ENCODE results near the gene CREB3L1.

CREB3L1 gene

DNA sequence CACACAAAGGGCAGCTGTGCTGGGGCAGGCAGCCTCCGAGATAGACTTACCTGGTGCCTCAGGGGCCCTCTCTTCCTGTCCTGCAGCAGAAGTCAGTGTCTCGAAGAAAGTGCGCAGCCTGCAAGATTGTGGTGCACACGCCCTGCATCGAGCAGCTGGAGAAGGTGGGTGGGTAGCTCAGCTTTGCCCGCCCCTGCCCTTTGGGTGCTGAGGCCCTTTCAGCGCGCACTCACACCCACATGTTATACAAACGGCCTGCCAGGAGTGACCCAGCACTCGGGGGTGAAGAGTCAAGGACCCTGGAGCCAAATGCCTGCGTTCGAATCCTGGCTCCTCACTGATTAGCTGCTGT lies 90.4 kb downstream of the CREB3L1 start:
- no peak for DNase-seq

DNA sequence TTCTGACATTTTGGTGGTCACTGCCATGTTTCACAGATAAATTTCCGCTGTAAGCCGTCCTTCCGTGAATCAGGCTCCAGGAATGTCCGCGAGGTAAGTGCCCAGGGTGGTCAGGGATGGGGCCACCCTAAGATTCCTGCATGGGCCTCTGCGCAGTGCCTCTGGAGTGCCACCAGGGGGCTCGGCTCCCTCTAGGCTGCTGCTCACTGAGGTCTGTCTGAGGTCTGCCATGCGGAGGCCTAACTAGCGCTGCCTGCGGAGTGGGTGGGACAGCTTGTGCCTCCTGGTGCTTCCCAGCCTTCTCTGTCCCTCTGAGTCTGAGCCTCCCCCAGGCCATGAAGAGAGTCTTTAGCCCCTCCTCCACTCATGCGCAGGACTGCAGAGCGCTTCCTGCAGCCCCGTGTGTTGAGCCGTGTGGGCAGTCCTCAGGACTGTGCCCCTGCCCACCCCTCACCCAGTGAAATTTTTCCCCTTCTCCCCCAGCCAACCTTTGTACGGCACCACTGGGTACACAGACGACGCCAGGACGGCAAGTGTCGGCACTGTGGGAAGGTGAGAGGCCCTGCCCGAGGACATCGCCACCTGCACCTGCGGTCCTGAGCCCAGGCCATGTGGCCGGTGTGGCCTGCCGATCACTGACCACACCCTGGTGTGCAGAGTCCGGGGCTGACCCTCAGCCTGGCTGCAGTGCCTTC lies 92.1 kb downstream of the CREB3L1 start:
- DNase-seq = peak; percentile 39

DNA sequence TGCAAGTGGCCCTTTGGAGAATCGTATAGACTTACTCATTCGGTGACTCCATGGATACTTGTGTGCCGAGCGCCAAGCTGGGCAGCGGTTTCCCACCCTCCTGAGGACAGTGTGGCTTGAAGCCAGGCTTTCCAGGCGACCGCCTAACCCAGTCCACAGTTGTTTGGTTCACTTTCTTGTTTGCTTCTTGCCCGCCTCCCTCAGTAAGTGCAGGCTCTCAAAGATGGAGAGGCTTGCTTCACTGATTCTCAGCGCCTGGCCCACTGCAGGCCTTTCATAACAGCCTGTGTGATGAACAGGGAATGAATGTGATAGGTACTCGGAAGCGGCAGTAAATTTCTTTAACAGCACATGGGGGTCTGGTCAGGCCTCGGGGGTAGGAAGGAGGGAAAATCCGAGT lies 92.8 kb downstream of the CREB3L1 start:
- no peak for DNase-seq

Data from effector CD4-positive, alpha-beta T cell (primary cell).